ENCODE results near the gene FLYWCH1.

DNA sequence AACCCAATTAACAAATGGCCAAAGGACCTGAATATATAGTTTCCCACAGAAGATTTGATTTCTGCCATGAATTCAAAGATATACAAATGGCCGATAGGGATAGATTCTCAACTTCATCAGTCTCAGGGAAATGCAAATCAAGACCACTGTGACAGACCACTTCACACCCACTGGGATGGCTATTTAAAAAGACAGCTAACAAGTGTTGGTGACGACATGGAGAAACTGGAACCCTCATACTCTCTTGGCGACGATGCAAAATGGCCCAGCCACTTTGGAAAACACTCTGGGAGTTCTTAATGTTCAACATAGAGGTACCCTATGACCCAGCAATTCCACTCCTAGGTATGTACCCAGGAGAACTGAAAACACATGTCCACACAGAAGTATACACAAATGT, 34.9 kb downstream of the FLYWCH1 start:
- no peak for TF ChIP-seq CTCF (IDR thresholded peaks at IDR 0.05; ENCODE audit: borderline replicate concordance, extremely low read depth, low read length, poor library complexity, severe bottlenecking)
- no peak for TF ChIP-seq EZH2 (IDR thresholded peaks at IDR 0.05; ENCODE audit: borderline replicate concordance, low read depth, low read length, severe bottlenecking)

All from DND-41 (cell line).